Neural progenitor cell (in vitro differentiated cells): ENCODE results near the gene PRXL2A. TPM values are rescaled to one million over a fixed set of nuclear protein-coding genes. Genes with fewer than 3 reads are reported as not detected.

Experiments
- DNase-seq: peaks from one replicate; pipeline ENCODE4 v3.0.0-alpha.2; 2016; ENCODE audit warnings: low spot score
- H2AFZ ChIP-seq: fragments of 200-600 bp; sonication (generic); replicated peaks from 2 replicates; pipeline ENCODE4 v1.6.1; 2016; ENCODE audit warnings: antibody characterized with exemption
- H3F3A ChIP-seq: fragments of 200-600 bp; sonication (generic); 2 replicates; pipeline ENCODE4 v1.6.1; 2016; ENCODE audit warnings: antibody characterized with exemption, low read depth
- H3K27ac ChIP-seq: fragments of 200-600 bp; sonication (generic); 2 replicates; pipeline ENCODE4 v1.5.1; 2016; ENCODE audit warnings: mild to moderate bottlenecking
- H3K27me3 ChIP-seq: fragments of 200-600 bp; sonication (generic); 2 replicates; pipeline ENCODE4 v1.6.1; 2016; ENCODE audit warnings: mild to moderate bottlenecking, moderate library complexity
- H3K36me3 ChIP-seq: fragments of 200-600 bp; sonication (generic); 2 replicates; pipeline ENCODE4 v1.5.1; 2016
- H3K4me1 ChIP-seq: fragments of 200-600 bp; sonication (generic); 2 replicates; pipeline ENCODE4 v1.6.1; 2016; ENCODE audit warnings: mixed run types
- H3K4me2 ChIP-seq: fragments of 200-600 bp; sonication (generic); 2 replicates; pipeline ENCODE4 v1.6.1; 2016
- H3K4me3 ChIP-seq: fragments of 200-600 bp; sonication (generic); 2 replicates; pipeline ENCODE4 v1.5.1; 2016
- H3K79me2 ChIP-seq: fragments of 200-600 bp; sonication (generic); 2 replicates; pipeline ENCODE4 v1.6.1; 2016; ENCODE audit warnings: low read depth
- H3K9ac ChIP-seq: fragments of 200-600 bp; sonication (generic); 2 replicates; pipeline ENCODE4 v1.6.1; 2016
- H3K9me3 ChIP-seq: fragments of 200-600 bp; sonication (generic); 2 replicates; pipeline ENCODE4 v1.5.1; 2016; ENCODE audit warnings: low read depth
- H4K20me1 ChIP-seq: fragments of 200-600 bp; sonication (generic); 2 replicates; pipeline ENCODE4 v1.6.1; 2016; ENCODE audit warnings: low read depth
- H3K27ac Mint-ChIP-seq: 3 replicates; pipeline ENCODE4 v1.8.0; 2021; ENCODE audit warnings: mixed read lengths
- H3K27me3 Mint-ChIP-seq: 2 replicates; pipeline ENCODE4 v1.8.0; 2022; ENCODE audit warnings: low read depth, mild to moderate bottlenecking, inconsistent platforms, moderate library complexity, mixed read lengths; ENCODE audit not compliant: insufficient read depth
- H3K36me3 Mint-ChIP-seq: 3 replicates; pipeline ENCODE4 v1.8.0; 2021; ENCODE audit warnings: mixed read lengths
- H3K4me1 Mint-ChIP-seq: 3 replicates; pipeline ENCODE4 v1.8.0; 2021; ENCODE audit warnings: mixed read lengths
- H3K4me3 Mint-ChIP-seq: 3 replicates; pipeline ENCODE4 v1.8.0; 2021; ENCODE audit warnings: mild to moderate bottlenecking, moderate library complexity, mixed read lengths
- H3K9me3 Mint-ChIP-seq: 3 replicates; pipeline ENCODE4 v1.8.0; 2020; ENCODE audit warnings: mixed read lengths
- CTCF ChIP-seq: fragments of 200-600 bp; sonication (generic); IDR thresholded peaks from 2 replicates; pipeline ENCODE4 v1.5.1; 2017; ENCODE audit warnings: antibody characterized with exemption, mild to moderate bottlenecking
- EZH2 ChIP-seq: fragments of 200-600 bp; sonication (generic); IDR thresholded peaks from 2 replicates; pipeline ENCODE4 v1.6.1; 2017; ENCODE audit warnings: antibody characterized with exemption, mild to moderate bottlenecking, moderate library complexity
- EZH2phosphoT487 ChIP-seq: fragments of 200-600 bp; sonication (generic); IDR thresholded peaks from 2 replicates; pipeline ENCODE4 v1.6.1; 2017; ENCODE audit warnings: antibody characterized with exemption
- total RNA-seq: library from RNA; depleted of rRNA; stranded (reverse); fragments of >200 nt; gene quantifications from 2 replicates; pipeline ENCODE4 v1.2.3, GENCODE V29; 2015; ENCODE audit warnings: low replicate concordance

The PRXL2A gene
- total RNA-seq, 1 donor from 2014 or later: 107 TPM

DNA sequence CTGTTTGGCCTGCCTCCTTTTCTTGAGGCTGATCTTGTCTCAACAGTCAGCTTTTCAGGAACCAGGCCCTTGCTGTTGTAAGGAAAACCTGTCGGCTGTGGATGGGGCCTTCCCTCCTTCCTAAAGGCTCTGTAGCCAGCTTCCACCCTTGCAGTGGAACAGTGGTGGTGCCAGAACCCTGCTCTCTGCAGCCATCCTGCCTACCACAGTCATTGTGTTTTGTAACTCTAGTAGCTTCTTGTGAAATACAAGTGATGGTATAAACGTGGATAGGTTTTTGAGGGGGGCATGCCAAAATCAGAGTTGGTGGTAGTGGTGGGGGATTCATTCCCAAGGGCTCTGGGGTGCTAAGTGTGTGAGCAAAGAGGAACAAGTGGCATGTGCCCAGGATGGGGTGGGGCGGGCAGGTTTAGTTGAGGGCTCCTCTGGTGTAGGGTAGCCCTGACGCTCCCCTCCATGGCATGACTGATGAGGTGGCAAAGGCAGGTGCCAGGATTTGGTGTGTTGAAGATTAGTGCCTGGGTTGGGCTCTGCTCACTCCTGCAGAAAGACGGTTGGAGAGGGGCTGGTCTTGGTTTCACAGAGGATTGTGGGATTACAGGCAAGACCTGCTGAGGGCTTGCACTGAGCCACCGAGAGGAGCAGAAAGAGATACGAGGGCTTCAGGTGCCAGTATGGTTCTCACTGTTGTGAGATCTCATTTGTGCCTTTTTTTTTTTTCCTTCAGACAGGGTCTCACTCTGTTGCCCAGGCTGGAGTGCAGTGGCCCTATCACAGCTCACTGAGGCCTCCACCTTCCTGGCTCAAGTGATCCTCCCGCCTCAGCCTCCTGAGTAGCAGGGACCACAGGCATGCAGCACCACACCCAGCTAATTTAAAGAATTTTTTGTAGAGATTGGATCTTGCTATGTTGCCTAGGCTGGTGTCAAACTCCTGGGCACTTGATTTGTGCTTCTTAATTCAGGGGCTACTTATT, 53.1 kb downstream of the PRXL2A start:
- H3K4me1 Mint-ChIP-seq: peaks cover 89% of the 10 kb centered on the region
- Histone ChIP-seq H3K4me3 (no peak overlapping the region), H3K79me2 (peaks cover 97% of the 10 kb centered on the region), H3K9ac (no peak overlapping the region), H2AFZ (no peak overlapping the region), H4K20me1 (peaks cover 66% of the 10 kb centered on the region), H3K4me2 (peak overlapping the region; percentile 91), H3K36me3 (no peaks in the 10 kb centered on the region), H3K27me3 (no peaks in the 10 kb centered on the region), H3F3A (peaks cover 44% of the 10 kb centered on the region), H3K9me3 (no peaks in the 10 kb centered on the region), H3K4me1 (peaks cover 87% of the 10 kb centered on the region), H3K27ac (peak overlapping the region; percentile 40)
- no peak for DNase-seq
- peak overlapping the region; percentile 83 for H3K27ac Mint-ChIP-seq
- peak overlapping the region; percentile 44 for H3K4me3 Mint-ChIP-seq
- peaks cover 2% of the 10 kb centered on the region for H3K27me3 Mint-ChIP-seq
- H3K36me3 Mint-ChIP-seq: no peaks in the 10 kb centered on the region
- TF ChIP-seq EZH2phosphoT487: no peak
- TF ChIP-seq CTCF: no peak
- no peak for TF ChIP-seq EZH2
- H3K9me3 Mint-ChIP-seq: no peaks in the 10 kb centered on the region

GRCh38 chr10:80462299-80462980, 54.1 kb downstream of the PRXL2A start:
- Mint-ChIP-seq H3K4me3 (peak overlapping the region; percentile 47), H3K4me1 (peaks cover 97% of the 10 kb centered on the region), H3K36me3 (no peaks in the 10 kb centered on the region), H3K27ac (peak overlapping the region; percentile 86), H3K27me3 (peaks cover 2% of the 10 kb centered on the region), H3K9me3 (no peaks in the 10 kb centered on the region)
- TF ChIP-seq EZH2: no peak
- TF ChIP-seq EZH2phosphoT487: no peak
- no peak for TF ChIP-seq CTCF
- no peaks in the 10 kb centered on the region for H3K9me3 ChIP-seq
- no peak overlapping the region for H3K9ac ChIP-seq
- peaks cover 48% of the 10 kb centered on the region for H3F3A ChIP-seq
- no peaks in the 10 kb centered on the region for H3K36me3 ChIP-seq
- peaks cover 97% of the 10 kb centered on the region for H3K4me1 ChIP-seq
- H3K27me3 ChIP-seq: no peaks in the 10 kb centered on the region
- no peak overlapping the region for H2AFZ ChIP-seq
- no peak overlapping the region for H3K4me3 ChIP-seq
- H4K20me1 ChIP-seq: peaks cover 66% of the 10 kb centered on the region
- peaks cover 97% of the 10 kb centered on the region for H3K79me2 ChIP-seq
- H3K4me2 ChIP-seq: peak overlapping the region; percentile 91
- no peak for DNase-seq
- peak overlapping the region; percentile 2 for H3K27ac ChIP-seq

DNA sequence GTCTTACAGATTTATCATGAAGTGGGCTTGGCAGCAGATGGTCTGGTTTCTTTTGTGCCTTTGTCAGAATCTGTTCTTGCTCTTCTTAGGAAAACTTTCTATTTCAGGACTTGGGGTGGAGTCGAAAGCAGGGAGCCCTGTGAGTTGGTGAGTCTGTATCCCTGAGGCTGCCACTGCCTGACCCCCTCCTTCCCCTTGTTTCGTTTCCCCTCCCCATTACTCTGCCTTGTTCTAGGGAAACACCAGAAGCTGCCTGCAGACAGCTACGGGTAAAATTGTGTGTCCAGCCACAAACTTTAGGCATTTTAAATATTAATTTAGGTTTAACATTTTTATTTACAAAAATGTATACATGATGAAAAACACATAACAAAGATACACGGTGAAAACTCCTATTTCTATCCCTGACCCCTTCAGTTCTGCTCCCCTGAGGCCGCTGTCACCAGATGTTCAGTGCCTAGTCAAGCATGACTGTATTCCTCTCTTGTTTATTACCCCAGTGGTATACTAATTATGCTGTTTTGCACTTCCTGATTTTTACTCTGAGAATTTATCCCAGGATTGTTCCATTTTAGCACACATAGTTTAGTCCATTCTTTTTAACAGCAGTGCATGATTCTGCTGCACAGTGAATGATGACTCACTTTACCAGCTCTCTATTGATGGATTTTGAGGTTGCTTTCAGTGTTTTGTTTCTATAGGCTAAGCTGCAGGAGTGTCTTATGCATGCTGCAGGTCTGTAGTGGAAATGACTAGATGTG, 54.8 kb downstream of the PRXL2A start:
- Histone ChIP-seq H3K79me2 (peaks cover 97% of the 10 kb centered on the region), H3K36me3 (no peaks in the 10 kb centered on the region), H3K27ac (peak overlapping the region; percentile 98), H3K4me2 (peak overlapping the region; percentile 91), H3F3A (peaks cover 56% of the 10 kb centered on the region), H3K9ac (no peak overlapping the region), H3K27me3 (no peaks in the 10 kb centered on the region), H3K4me1 (peaks cover 97% of the 10 kb centered on the region), H3K9me3 (no peaks in the 10 kb centered on the region), H4K20me1 (peaks cover 66% of the 10 kb centered on the region), H3K4me3 (no peak overlapping the region), H2AFZ (no peak overlapping the region)
- peak overlapping the region; percentile 98 for H3K27ac Mint-ChIP-seq
- H3K36me3 Mint-ChIP-seq: no peaks in the 10 kb centered on the region
- DNase-seq: no peak
- peak overlapping the region; percentile 80 for H3K4me3 Mint-ChIP-seq
- H3K27me3 Mint-ChIP-seq: peaks cover 2% of the 10 kb centered on the region
- H3K4me1 Mint-ChIP-seq: peaks cover 99% of the 10 kb centered on the region
- H3K9me3 Mint-ChIP-seq: no peaks in the 10 kb centered on the region
- TF ChIP-seq EZH2 (no peak), EZH2phosphoT487 (no peak), CTCF (no peak)
